K562 treated with DMSO at 1 percent for 4 hours (cell line): ENCODE measurements around the gene TIMM50. TPM values are rescaled to one million over a fixed set of nuclear protein-coding genes. Genes with fewer than 3 reads are reported as not detected.

ENCODE experiments used
- total RNA-seq: library from RNA; unstranded; fragments of 300-600 nt; gene quantifications from 2 replicates; pipeline ENCODE4 v1.2.3, GENCODE V29; 2022; ENCODE audit not compliant: insufficient read depth

The TIMM50 gene
- 111 and 116 TPM in 2 replicates for total RNA-seq

GRCh38 chr19:39480337-39481228 lies at the start of gene TIMM50:
TIMM50 (plus strand) TSS chr19:39480838; CDS start chr19:39480854, 16 bp downstream.

GRCh38 chr19:39435499-39436349 lies 44.9 kb upstream of the TIMM50 start, which contains the start of gene RPS16:
RPS16 (minus strand) TSS chr19:39435949; CDS start chr19:39435895, 54 bp downstream.

DNA sequence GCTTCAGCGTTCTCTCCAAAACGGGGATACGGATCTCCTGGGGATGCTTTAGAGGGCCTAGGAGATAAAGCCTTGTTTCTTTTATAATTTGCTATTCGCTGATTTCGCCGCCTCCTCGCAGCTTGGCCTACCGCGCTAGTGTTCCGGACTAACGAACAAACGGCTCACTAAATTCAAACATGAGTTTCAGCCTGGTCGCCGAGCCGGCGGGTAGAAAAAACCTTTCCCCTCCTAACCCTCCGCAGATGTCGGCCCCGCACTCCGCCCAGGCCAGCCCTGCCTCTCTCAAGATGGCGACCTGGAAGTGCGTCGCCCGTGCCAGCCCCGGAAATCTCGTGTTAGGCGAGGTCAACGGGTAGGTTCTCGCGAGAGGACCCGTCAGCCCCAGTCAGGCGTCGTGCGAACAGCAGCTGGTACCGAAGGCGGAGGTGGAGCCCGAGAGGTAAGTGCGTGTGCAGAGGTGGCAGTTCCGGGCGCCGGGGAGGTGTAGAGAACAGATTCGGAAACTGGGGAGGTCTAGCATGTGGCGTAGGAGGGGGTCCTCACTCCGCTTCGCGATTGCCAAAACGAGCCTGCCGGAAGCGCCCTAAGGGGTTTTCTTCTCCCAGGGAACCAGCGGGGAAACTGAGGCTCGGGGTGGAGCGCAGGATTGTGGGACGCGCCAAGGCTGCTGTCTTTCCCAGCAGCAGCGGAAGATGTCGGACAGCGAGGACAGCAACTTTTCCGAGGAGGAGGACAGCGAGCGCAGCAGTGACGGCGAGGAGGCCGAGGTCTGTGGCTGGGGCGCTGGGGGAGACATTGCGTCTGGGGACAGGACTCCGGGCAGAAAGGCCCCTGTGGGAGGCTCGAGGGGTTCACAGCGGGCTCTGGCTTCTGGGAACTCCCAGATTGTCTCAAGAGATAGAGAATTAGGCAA lies 35.2 kb upstream of the TIMM50 start, which contains the start of gene SUPT5H:
SUPT5H (plus strand) TSS at position 387 of the 916 bp plus-strand sequence; CDS start at position 696, 309 bp downstream.

GRCh38 chr19:39498798-39499642 lies 18.4 kb downstream of the TIMM50 start, which contains the start of gene DLL3:
DLL3 (plus strand) TSS chr19:39498947; CDS start chr19:39498975, 28 bp downstream.

GRCh38 chr19:39514840-39515550 lies 34.4 kb downstream of the TIMM50 start, which contains the start of gene SELENOV:
SELENOV (plus strand) TSS chr19:39515139; CDS start chr19:39515213, 74 bp downstream.

DNA sequence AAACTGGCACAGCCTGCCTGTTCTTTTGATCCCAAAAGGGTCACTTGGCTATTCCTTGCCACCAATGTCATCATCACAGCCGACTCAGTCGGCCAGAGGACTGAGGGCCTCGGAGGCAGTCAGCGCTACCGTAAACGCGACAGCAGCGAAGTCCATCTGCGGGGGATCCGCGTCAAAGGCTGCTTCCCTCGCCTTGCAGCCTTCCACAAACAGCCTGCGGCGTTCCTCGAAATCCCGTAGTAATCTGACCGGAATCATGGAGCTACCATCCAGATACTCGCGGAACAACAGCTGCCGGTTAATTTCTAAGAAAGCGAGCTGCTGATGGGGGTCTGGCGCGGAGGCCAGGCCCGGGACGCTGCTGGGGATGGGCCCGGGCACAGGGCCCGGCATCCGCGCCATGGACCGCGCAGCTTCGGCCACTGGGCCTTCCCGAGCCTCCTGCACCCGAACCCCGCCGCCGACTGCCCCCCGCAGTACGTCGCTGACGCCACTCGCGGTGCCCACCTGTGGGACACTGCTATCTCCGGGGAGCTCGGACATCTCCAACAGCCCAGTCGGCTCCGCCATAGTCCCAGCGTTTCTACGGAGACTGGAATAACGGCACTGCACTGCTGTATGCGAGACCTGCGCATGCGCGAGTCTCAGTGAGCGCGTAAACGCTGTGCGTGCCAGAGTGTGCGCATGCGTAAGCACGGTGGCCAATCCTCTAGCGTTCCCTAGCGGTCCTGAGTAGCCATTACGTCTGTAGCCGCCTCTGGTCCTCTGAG lies 51.8 kb downstream of the TIMM50 start, which contains the start of gene EID2B:
EID2B (minus strand) TSS at position 620 of the 770 bp plus-strand sequence; CDS start at position 570, 50 bp downstream.

DNA sequence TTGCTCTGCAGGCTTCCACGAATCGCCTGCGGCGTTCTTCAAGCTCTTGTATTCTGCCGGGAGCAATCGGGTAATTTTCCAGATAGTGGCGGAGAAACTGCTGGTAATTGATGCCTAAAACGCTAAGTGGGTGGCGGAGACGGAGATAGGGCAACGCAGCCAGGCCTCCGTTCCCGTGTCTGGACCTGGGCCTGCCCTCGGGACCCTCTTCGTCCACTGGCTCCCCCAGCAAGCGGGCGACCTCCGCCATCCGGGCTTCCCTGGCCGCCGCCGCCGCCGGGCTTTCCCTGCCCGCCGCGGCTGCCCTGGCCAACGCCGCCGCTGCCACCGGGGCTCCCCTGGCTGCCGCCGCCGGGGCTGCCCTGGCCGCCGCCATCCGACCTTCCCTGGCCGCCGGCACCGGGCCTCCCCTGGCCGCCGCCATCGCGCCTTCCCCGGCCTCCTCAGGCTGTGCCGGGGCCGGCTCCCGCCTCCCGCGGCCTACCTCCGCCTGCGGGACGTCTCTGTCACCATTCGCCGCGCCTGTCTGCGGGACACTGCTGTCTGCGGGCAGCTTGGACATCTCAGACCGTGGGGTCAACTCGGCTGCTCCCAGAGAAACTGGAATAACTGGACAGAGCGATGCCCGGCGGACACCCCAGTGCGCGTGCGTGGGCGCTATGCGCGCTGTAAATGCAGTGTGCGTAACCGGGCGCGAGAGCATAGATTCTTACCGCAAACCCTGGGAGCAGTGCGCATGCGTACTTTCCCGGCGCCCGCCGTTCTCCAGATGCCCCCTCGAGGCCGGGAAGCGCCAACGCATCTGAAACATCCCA lies 59.1 kb downstream of the TIMM50 start, which contains the start of gene EID2:
EID2 (minus strand) TSS at position 644 of the 815 bp plus-strand sequence; CDS start at position 562, 82 bp downstream.

Other genes starting within 250 kb of the TIMM50 start
- gene IFNL3, start 235.8 kb upstream of the TIMM50 start, total RNA-seq: not detected in 2 replicates
- gene IFNL4, start 232.0 kb upstream of the TIMM50 start, total RNA-seq: not detected in 2 replicates
- gene IFNL2, start 212.4 kb upstream of the TIMM50 start, total RNA-seq: not detected in 2 replicates
- gene IFNL1, start 184.4 kb upstream of the TIMM50 start, total RNA-seq: not detected in 2 replicates
- gene LRFN1, start 160.0 kb upstream of the TIMM50 start, total RNA-seq: 4.1 and 6.5 TPM in 2 replicates
- gene GMFG, start 144.8 kb upstream of the TIMM50 start, total RNA-seq: 94.0 and 163 TPM in 2 replicates
- gene SAMD4B, start 138.4 kb upstream of the TIMM50 start, total RNA-seq: 89.5 and 108 TPM in 2 replicates
- 35.4 and 44.9 TPM in 2 replicates for gene PAF1, start 89.7 kb upstream of the TIMM50 start, total RNA-seq
- 16.7 and 17.5 TPM in 2 replicates for gene MED29, start 89.5 kb upstream of the TIMM50 start, total RNA-seq
- 20.2 and 24.1 TPM in 2 replicates for gene ZFP36, start 74.0 kb upstream of the TIMM50 start, total RNA-seq
- 4.4 and 20.7 TPM in 2 replicates for gene PLEKHG2, start 68.2 kb upstream of the TIMM50 start, total RNA-seq
- 9,929 and 11,096 TPM in 2 replicates for gene RPS16, start 44.9 kb upstream of the TIMM50 start, total RNA-seq
- 106 and 123 TPM in 2 replicates for gene SUPT5H, start 35.3 kb upstream of the TIMM50 start, total RNA-seq
- 0.81 TPM in 1 of 2 replicates, not detected in the other for gene DLL3, start 18.1 kb downstream of the TIMM50 start, total RNA-seq
- not detected in 2 replicates for gene SELENOV, start 34.3 kb downstream of the TIMM50 start, total RNA-seq
- 5.0 and 31.6 TPM in 2 replicates for gene EID2B, start 52.0 kb downstream of the TIMM50 start, total RNA-seq
- 16.5 and 18.2 TPM in 2 replicates for gene EID2, start 59.3 kb downstream of the TIMM50 start, total RNA-seq
- gene LGALS13, start 121.7 kb downstream of the TIMM50 start, total RNA-seq: 6.6 TPM in 1 of 2 replicates, not detected in the other
- not detected in 2 replicates for gene LGALS16, start 175.1 kb downstream of the TIMM50 start, total RNA-seq
- gene LGALS14, start 223.6 kb downstream of the TIMM50 start, total RNA-seq: not detected in 2 replicates